ENCODE data around the gene MTUS2. TPM values are rescaled to one million over a fixed set of nuclear protein-coding genes. Genes with fewer than 3 reads are reported as not detected.

Gene MTUS2
- total RNA-seq, 2 donors from 2014 or later: 1.6 to 4.8 TPM

- H3K9me3 ChIP-seq: no peaks in the 10 kb centered on the region
- TF ChIP-seq CTCF (IDR thresholded peaks at IDR 0.05) (peak in 1 of 4 experiments; percentile 30), POLR2A (IDR thresholded peaks at IDR 0.05) (no peak)
- intact Hi-C loops (cut with DNase I): no loop called here
- no peak for DNase-seq (ENCODE audit: low spot score)
- WGBS: 47% methylated on average over 11 of the region's 11 CpGs
- no peaks in the 10 kb centered on the region for H3K4me1 ChIP-seq (replicated peaks)
- no peak overlapping the region for H3K4me3 ChIP-seq
- H3K27me3 ChIP-seq (replicated peaks; ENCODE audit: insufficient read depth): no peaks in the 10 kb centered on the region
- H3K27ac ChIP-seq: no peak overlapping the region
- no peaks in the 10 kb centered on the region for H3K36me3 ChIP-seq
These were observed 14.8 kb upstream of the MTUS2 start for GRCh38 chr13:28805193-28805819.

- H3K27me3 ChIP-seq (replicated peaks; ENCODE audit: insufficient read depth): peaks cover 4% of the 10 kb centered on the region
- no peaks in the 10 kb centered on the region for H3K9me3 ChIP-seq
- H3K27ac ChIP-seq: no peak overlapping the region
- no peak for DNase-seq (ENCODE audit: low spot score)
- H3K4me3 ChIP-seq: no peak overlapping the region
- 93% methylated on average over 2 of the region's 2 CpGs for WGBS
- H3K36me3 ChIP-seq: no peaks in the 10 kb centered on the region
- TF ChIP-seq CTCF (IDR thresholded peaks at IDR 0.05) (no peak), POLR2AphosphoS5 (IDR thresholded peaks at IDR 0.05) (no peak), POLR2A (IDR thresholded peaks at IDR 0.05) (no peak)
- intact Hi-C loops (cut with DNase I): no loop called here
- H3K4me1 ChIP-seq (replicated peaks): no peaks in the 10 kb centered on the region
These were observed 2.9 kb upstream of the MTUS2 start for GRCh38 chr13:28817204-28817603.

- intact Hi-C loops (cut with DNase I): no loop called here
- Histone ChIP-seq H3K9me3 (no peaks in the 10 kb centered on the region), H3K27me3 (replicated peaks; ENCODE audit: insufficient read depth) (peaks cover 4% of the 10 kb centered on the region), H3K4me3 (peak overlapping the region in 1 of 2 donors; percentile 13), H3K4me1 (replicated peaks) (no peaks in the 10 kb centered on the region), H3K27ac (no peak overlapping the region), H3K36me3 (no peaks in the 10 kb centered on the region)
- 3% methylated on average over 29 of the region's 29 CpGs for WGBS
- no peak for DNase-seq (ENCODE audit: low spot score)
- no peak for TF ChIP-seq POLR2AphosphoS5 (IDR thresholded peaks at IDR 0.05)
These were observed 951 bp upstream of the MTUS2 start for GRCh38 chr13:28819046-28819730.

GRCh38 chr13:28819735-28820098 is 422 bp upstream of the MTUS2 start:
- WGBS: 3% methylated on average over 39 of the region's 55 CpGs
- DNase-seq (ENCODE audit: low spot score): no peak
- no peaks in the 10 kb centered on the region for H3K4me1 ChIP-seq (replicated peaks)
- peaks cover 4% of the 10 kb centered on the region for H3K27me3 ChIP-seq (replicated peaks; ENCODE audit: insufficient read depth)
- H3K9me3 ChIP-seq: no peaks in the 10 kb centered on the region
- H3K4me3 ChIP-seq: peak overlapping the region; percentile 13
- intact Hi-C loops (cut with DNase I): no loop called here
- no peaks in the 10 kb centered on the region for H3K36me3 ChIP-seq
- no peak overlapping the region for H3K27ac ChIP-seq
- TF ChIP-seq POLR2A (IDR thresholded peaks at IDR 0.05) (no peak), CTCF (IDR thresholded peaks at IDR 0.05) (peak in 1 of 4 experiments; percentile 24)

GRCh38 chr13:28822151-28822550 is 2.0 kb downstream of the MTUS2 start:
- no peaks in the 10 kb centered on the region for H3K4me1 ChIP-seq (replicated peaks)
- no peak overlapping the region for H3K27ac ChIP-seq
- TF ChIP-seq POLR2AphosphoS5 (IDR thresholded peaks at IDR 0.05) (no peak), POLR2A (IDR thresholded peaks at IDR 0.05) (no peak), CTCF (IDR thresholded peaks at IDR 0.05) (no peak)
- no peak for DNase-seq (ENCODE audit: low spot score)
- intact Hi-C loops (cut with DNase I): no loop called here
- H3K27me3 ChIP-seq (replicated peaks; ENCODE audit: insufficient read depth): peaks cover 4% of the 10 kb centered on the region
- WGBS: 80% methylated on average over 5 of the region's 5 CpGs
- H3K9me3 ChIP-seq: no peaks in the 10 kb centered on the region
- H3K4me3 ChIP-seq: no peak overlapping the region
- no peaks in the 10 kb centered on the region for H3K36me3 ChIP-seq
